GM23338 (cell line): ENCODE data around the gene RPGRIP1. TPM values are rescaled to one million over a fixed set of nuclear protein-coding genes. Genes with fewer than 3 reads are reported as not detected.

ENCODE experiments used
- ATAC-seq: fragments of 200-7000 bp; cut with Tn5 transposase; 3 replicates; pipeline ENCODE4 v1.9.1; 2020
- DNase-seq: peaks from one replicate; pipeline ENCODE4 v3.0.0-alpha.2; 2015; ENCODE audit warnings: low spot score
- H2AFZ ChIP-seq: fragments of 200-600 bp; sonication (generic); 2 replicates; pipeline ENCODE4 v1.8.0; 2016; ENCODE audit warnings: antibody characterized with exemption, mild to moderate bottlenecking, moderate library complexity
- H3F3A ChIP-seq: fragments of 200-600 bp; sonication (generic); replicated peaks from 2 replicates; pipeline ENCODE4 v1.8.0; 2017; ENCODE audit warnings: antibody characterized with exemption, mixed run types, low read depth
- H3K27ac ChIP-seq: fragments of 200-600 bp; sonication (generic); 2 replicates; pipeline ENCODE4 v1.6.1; 2016; ENCODE audit warnings: low read depth
- H3K27me3 ChIP-seq: fragments of 200-600 bp; sonication (generic); 2 replicates; pipeline ENCODE4 v1.8.0; 2016; ENCODE audit warnings: mild to moderate bottlenecking, mixed run types, moderate library complexity; ENCODE audit not compliant: insufficient read depth
- H3K36me3 ChIP-seq: fragments of 200-600 bp; sonication (generic); 2 replicates; pipeline ENCODE4 v1.8.0; 2016; ENCODE audit warnings: mild to moderate bottlenecking; ENCODE audit not compliant: insufficient read depth
- H3K4me1 ChIP-seq: fragments of 200-600 bp; sonication (generic); 2 replicates; pipeline ENCODE4 v1.8.0; 2016; ENCODE audit warnings: mild to moderate bottlenecking, moderate library complexity; ENCODE audit not compliant: insufficient read depth
- H3K4me2 ChIP-seq: fragments of 200-600 bp; sonication (generic); 2 replicates; pipeline ENCODE4 v1.7.1; 2017; ENCODE audit warnings: mixed run types
- H3K4me3 ChIP-seq: fragments of 200-600 bp; sonication (generic); 2 replicates; pipeline ENCODE4 v1.6.1; 2016; ENCODE audit warnings: mixed run types
- H3K79me2 ChIP-seq: fragments of 200-600 bp; sonication (generic); replicated peaks from 2 replicates; pipeline ENCODE4 v1.8.0; 2017; ENCODE audit warnings: mild to moderate bottlenecking; ENCODE audit not compliant: insufficient read depth
- H3K9me2 ChIP-seq: fragments of 200-600 bp; sonication (generic); 2 replicates; pipeline ENCODE4 v1.8.0; 2017; ENCODE audit not compliant: insufficient read depth
- H4K20me1 ChIP-seq: fragments of 200-600 bp; sonication (generic); replicated peaks from 2 replicates; pipeline ENCODE4 v1.8.0; 2017; ENCODE audit warnings: mild to moderate bottlenecking; ENCODE audit not compliant: insufficient read depth
- H3K27ac Mint-ChIP-seq: 2 replicates; pipeline ENCODE4 v1.8.0; 2020; ENCODE audit warnings: inconsistent platforms, mild to moderate bottlenecking, moderate library complexity, mixed read lengths
- H3K27me3 Mint-ChIP-seq: 3 replicates; pipeline ENCODE4 v1.8.0; 2022; ENCODE audit warnings: low read depth, mild to moderate bottlenecking, moderate library complexity, mixed read lengths, inconsistent platforms; ENCODE audit not compliant: insufficient read depth, poor library complexity
- H3K36me3 Mint-ChIP-seq: 3 replicates; pipeline ENCODE4 v1.8.0; 2021; ENCODE audit warnings: low read depth, mild to moderate bottlenecking, inconsistent platforms, moderate library complexity, mixed read lengths
- H3K4me1 Mint-ChIP-seq: 3 replicates; pipeline ENCODE4 v1.8.0; 2020; ENCODE audit warnings: mild to moderate bottlenecking, inconsistent platforms, mixed read lengths
- H3K4me3 Mint-ChIP-seq: 3 replicates; pipeline ENCODE4 v1.8.0; 2021; ENCODE audit warnings: moderate library complexity, mild to moderate bottlenecking, inconsistent platforms, mixed read lengths
- H3K9me3 Mint-ChIP-seq: 3 replicates; pipeline ENCODE4 v1.8.0; 2020; ENCODE audit warnings: moderate library complexity, mild to moderate bottlenecking, inconsistent platforms, mixed read lengths
- CTCF ChIP-seq, 2 experiments: fragments of 200-600 bp in 1 of 2; sonication (generic) in 1 of 2; conservative IDR thresholded peaks; 2 replicates each; pipeline versions ENCODE4 v1.5.1 to v1.6.1; 2016 to 2017; ENCODE audit warnings: antibody characterized with exemption in 2 of 2, low read depth in 2 of 2, mild to moderate bottlenecking in 2 of 2, moderate library complexity in 1 of 2
- ETS1 ChIP-seq: IDR thresholded peaks from 2 replicates; pipeline ENCODE4 v1.6.1; 2016; ENCODE audit warnings: antibody characterized with exemption
- EZH2 ChIP-seq: fragments of 200-600 bp; sonication (generic); IDR thresholded peaks from one replicate; pipeline ENCODE4 v1.8.0; 2017; ENCODE audit warnings: antibody characterized with exemption, mild to moderate bottlenecking, low read depth; ENCODE audit not compliant: unreplicated experiment
- EZH2phosphoT487 ChIP-seq: fragments of 200-600 bp; sonication (generic); IDR thresholded peaks from one replicate; pipeline ENCODE4 v1.8.1; 2018; ENCODE audit warnings: antibody characterized with exemption; ENCODE audit not compliant: unreplicated experiment
- JUNB ChIP-seq: IDR thresholded peaks from one replicate; pipeline ENCODE4 v1.6.1; 2016; ENCODE audit warnings: antibody characterized with exemption; ENCODE audit not compliant: unreplicated experiment
- POLR2AphosphoS5 ChIP-seq: IDR thresholded peaks from 2 replicates; pipeline ENCODE4 v1.6.1; 2016; ENCODE audit warnings: antibody characterized with exemption, low read depth
- REST ChIP-seq: IDR thresholded peaks from one replicate; pipeline ENCODE4 v1.6.1; 2018; ENCODE audit warnings: antibody characterized with exemption; ENCODE audit not compliant: unreplicated experiment
- ZNF331 ChIP-seq: fragments of 250-450 bp; sonication (Bioruptor Pico); IDR thresholded peaks from 2 replicates; pipeline ENCODE4 v1.5.0; 2020; ENCODE audit warnings: low read depth, mild to moderate bottlenecking, moderate library complexity
- ZNF462 ChIP-seq: fragments of 250-450 bp; sonication (Bioruptor Pico); IDR thresholded peaks from 2 replicates; pipeline ENCODE4 v1.5.0; 2020; ENCODE audit warnings: mild to moderate bottlenecking, moderate library complexity
- polyA plus RNA-seq: library from polyadenylated mRNA; unstranded; fragments of >200 nt; fragmentation: Nextera tagmentation; extraction: Ambion mirVana; gene quantifications from 2 replicates; pipeline ENCODE4 v1.2.1, GENCODE V29; 2016
- total RNA-seq: library from RNA; depleted of rRNA; stranded (reverse); fragments of >200 nt; shearing (Covaris generic); gene quantifications from 2 replicates; pipeline ENCODE4 v1.2.3, GENCODE V29; 2014

Gene RPGRIP1
- total and polyA plus RNA-seq, 2 experiments from 2014 or later = 0.24 to 1.6 TPM

GRCh38 chr14:21299562-21300130, 19.8 kb downstream of the RPGRIP1 start:
- Histone ChIP-seq H2AFZ (peak overlapping the region; percentile 43; the same call in 1 of the 2 replicates), H4K20me1 (no peaks in the 10 kb centered on the region), H3K36me3 (no peaks in the 10 kb centered on the region), H3K27me3 (peaks cover 10% of the 10 kb centered on the region; the same call in 1 of the 2 replicates), H3K4me1 (peaks cover 12% of the 10 kb centered on the region; the same call in 1 of the 2 replicates), H3K4me2 (no peak overlapping the region), H3K9me2 (no peaks in the 10 kb centered on the region), H3K27ac (no peak overlapping the region), H3K4me3 (no peak overlapping the region), H3F3A (0 out of 2 replicates have a peak, but pooled peaks cover 7% of the 10 kb centered on the region), H3K79me2 (no peaks in the 10 kb centered on the region)
- no peaks in the 10 kb centered on the region for H3K9me3 Mint-ChIP-seq
- no peak overlapping the region for H3K4me3 Mint-ChIP-seq
- peak; percentile 25 for DNase-seq
- H3K27ac Mint-ChIP-seq = no peak overlapping the region
- H3K27me3 Mint-ChIP-seq = no peaks in the 10 kb centered on the region
- H3K4me1 Mint-ChIP-seq = peaks cover 4% of the 10 kb centered on the region; the same call in 2 of the 3 replicates
- TF ChIP-seq REST (no peak), JUNB (no peak), ZNF462 (CRISPR knock-in tag) (no peak), EZH2phosphoT487 (no peak), EZH2 (no peak), CTCF (conservative IDR thresholded peaks at IDR 0.05; ENCODE audit: low read depth in 2 of 2) (no peak), ZNF331 (CRISPR knock-in tag) (no peak), ETS1 (no peak), POLR2AphosphoS5 (no peak)
- H3K36me3 Mint-ChIP-seq = no peaks in the 10 kb centered on the region
- no peak; the same call in 2 of the 3 replicates for ATAC-seq
